GM21717 (cell line): ENCODE data around the gene AKR1C2.
"Not testable (repeated sequence)": the region's sequence is repeated elsewhere in the genome, so short reads cannot be mapped to it uniquely, and the experiment has no call there.

Source experiments
- ATAC-seq: cut with Tn5 transposase; IDR thresholded peaks from one replicate; pipeline ENCODE4 v1.9.1; 2021; ENCODE audit warnings: mild to moderate bottlenecking, moderate library complexity; ENCODE audit not compliant: unreplicated experiment

The AKR1C2 gene

DNA sequence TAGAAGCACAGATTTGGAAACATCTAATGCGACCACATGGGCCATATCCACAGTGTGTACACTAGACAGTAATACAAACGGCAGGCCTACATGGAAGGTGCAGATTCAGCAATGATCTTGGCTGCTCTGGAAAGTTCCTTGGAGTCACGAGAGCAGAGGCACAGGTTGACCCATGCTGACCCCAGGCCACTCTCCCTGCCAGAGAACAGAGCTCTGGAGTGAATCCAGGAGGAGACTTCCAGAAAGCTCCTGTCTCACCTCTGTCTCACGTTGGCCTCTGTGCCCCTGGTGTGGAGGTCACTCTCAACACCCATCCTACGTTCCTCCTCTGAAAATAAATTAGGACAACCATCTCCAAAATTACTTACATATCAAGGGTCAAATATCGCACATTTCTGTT is 12.2 kb downstream of the AKR1C2 start:
- ATAC-seq, result not testable (repeated sequence)

- no peak for ATAC-seq
Measured at GRCh38 chr10:4990217-4990616, 13.4 kb downstream of the AKR1C2 start.

- not testable (repeated sequence) for ATAC-seq
Measured at GRCh38 chr10:4988000-4988641, 15.5 kb downstream of the AKR1C2 start.

DNA sequence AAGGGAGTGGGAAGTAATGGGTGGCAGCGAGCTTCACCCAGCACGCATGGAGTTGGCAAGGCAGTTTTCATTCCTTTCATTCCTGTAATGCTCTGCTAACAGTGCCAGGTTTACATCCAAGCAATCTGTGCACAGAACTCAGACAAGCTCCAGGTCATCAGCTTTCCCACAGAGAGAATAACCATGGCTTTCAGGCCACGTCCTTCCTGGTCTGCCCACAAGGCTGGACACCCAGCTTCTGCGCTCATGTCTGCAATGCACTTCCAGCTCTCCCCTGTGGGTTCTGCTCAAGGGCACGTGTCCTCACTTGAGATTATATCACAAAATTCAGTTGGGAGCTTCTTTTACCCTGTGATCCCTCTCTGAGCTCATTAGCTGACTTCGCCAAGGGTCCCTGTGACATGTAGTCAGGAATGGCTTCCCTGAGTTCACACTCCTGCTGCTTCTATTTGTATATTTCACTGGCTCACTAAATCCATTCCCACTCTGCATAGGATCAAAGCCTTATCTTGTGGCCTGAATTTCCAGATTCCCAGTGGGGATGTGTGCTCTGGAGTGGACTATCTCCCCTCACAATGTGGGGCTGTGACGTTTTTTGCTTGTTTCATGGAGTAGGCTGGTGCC is 18.6 kb downstream of the AKR1C2 start:
- ATAC-seq, result no peak

- ATAC-seq, result no peak
Measured at GRCh38 chr10:4984223-4984622, 19.4 kb downstream of the AKR1C2 start.

- no peak for ATAC-seq
Measured at GRCh38 chr10:4983615-4984216, 19.9 kb downstream of the AKR1C2 start.

DNA sequence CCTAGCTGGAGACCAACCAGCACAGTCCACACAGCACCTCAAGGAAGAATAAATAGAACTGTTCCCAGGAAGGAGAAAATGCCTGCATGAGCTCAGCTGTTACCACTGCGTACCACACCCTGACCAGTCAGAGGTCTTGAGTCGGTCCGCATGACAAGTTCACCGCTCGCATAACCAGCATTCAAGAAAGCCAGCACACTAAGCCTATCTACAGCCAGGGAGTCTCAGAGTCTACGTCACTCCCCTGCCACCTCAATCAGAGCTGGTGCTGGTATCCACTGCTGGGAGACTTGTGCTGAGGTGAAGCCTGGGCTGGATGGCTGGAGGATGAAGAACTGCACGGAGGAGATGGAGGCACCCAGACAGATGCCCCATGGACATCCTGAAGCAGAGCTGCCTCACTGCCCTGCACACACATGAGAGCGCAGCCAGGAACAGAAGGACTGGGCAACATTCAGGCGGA is 20.9 kb downstream of the AKR1C2 start:
- ATAC-seq, result no peak

DNA sequence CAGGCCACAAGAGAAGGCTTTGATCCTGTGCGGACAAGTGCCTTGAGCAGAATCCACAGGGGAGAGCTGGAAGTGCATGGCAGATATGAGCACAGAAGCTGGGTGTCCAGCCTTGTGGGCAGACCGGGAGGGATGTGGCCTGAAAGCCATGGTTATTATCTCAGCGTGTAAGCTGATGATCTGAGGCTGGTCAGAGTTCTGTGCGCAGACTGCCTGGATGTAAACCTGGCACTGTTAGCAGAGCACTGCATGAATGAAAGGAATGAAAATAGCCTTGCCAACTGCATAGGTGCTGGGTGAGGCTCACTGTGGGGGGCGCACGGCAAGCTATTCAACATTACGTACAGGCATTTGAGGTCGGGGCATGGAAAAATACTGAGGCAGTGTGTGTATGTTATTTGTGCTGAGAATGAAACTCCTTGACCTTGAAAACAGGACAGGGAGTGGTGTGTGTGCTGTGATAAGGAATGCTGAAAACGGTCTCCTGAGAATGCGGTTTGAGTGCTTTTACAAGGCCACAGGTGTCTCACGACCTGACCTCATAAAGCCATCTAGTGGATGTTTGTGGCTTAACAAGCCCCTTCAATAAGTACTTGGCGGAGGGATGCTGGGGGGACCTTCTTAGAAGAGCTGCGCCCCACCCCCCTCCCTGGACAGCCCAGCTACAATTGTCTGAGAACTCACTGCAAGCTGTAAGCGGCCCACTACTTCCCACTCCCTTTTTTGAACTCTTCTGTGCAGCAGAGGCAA is 21.8 kb downstream of the AKR1C2 start:
- ATAC-seq, result no peak

GRCh38 chr10:4980793-4981192 is 22.9 kb downstream of the AKR1C2 start:
- no peak for ATAC-seq

GRCh38 chr10:4978870-4979269 is 24.8 kb downstream of the AKR1C2 start:
- no peak for ATAC-seq

GRCh38 chr10:4977025-4977424 is 26.6 kb downstream of the AKR1C2 start:
- ATAC-seq, result no peak

DNA sequence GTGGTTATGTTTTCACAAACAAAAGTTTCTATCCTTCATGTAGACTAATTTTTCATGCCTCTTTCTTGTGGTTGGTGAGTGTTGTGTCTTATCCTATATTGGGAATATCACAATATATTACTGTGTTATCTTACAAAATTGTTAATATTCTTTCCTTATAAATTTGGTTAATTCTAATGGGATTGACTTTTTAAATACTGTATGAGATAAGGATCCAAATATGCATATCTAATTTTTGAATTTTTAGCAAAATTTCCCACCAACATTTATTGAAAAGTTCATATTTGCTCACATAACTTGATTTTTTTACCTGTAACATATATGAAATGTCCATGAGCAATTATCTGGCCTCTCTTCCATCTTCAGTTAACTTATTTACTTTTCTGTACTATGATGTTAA is 29.3 kb downstream of the AKR1C2 start:
- not testable (repeated sequence) for ATAC-seq

GRCh38 chr10:4973294-4973693 is 30.4 kb downstream of the AKR1C2 start:
- not testable (repeated sequence) for ATAC-seq

- not testable (repeated sequence) for ATAC-seq
Measured at GRCh38 chr10:4972369-4973142, 31.1 kb downstream of the AKR1C2 start.

DNA sequence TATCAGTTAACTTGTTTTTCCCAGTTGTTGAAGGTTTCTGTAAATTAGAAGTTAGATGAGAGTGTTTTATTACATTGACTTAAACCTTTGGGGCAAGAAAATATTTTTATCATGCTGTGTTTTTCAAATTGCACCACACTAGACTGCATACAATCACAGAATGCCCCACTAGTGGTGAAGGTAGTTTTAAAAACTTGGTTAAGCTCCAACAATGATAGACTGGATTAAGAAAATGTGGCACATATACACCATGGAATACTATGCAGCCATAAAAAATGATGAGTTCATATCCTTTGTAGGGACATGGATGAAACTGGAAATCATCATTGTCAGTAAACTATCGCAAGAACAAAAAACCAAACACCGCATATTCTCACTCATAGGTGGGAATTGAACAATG is 33.3 kb downstream of the AKR1C2 start:
- not testable (repeated sequence) for ATAC-seq

GRCh38 chr10:4969289-4969688 is 34.4 kb downstream of the AKR1C2 start:
- not testable (repeated sequence) for ATAC-seq

GRCh38 chr10:4967189-4967588 is 36.5 kb downstream of the AKR1C2 start:
- ATAC-seq, result not testable (repeated sequence)

DNA sequence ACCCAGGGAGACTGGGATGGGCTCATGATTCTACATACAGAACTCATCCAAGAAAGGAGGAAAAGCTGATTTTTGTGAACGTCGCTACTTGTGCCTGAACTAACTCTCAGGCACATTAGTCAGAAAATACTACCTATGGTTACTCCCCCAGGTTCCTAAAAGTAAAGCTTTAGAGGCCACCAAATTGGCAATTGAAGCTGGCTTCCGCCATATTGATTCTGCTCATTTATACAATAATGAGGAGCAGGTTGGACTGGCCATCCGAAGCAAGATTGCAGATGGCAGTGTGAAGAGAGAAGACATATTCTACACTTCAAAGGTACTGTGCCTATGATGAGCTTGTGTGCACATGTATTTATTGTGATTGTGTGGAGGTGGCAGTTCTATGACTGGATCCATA is 37.9 kb downstream of the AKR1C2 start:
- ATAC-seq, result not testable (repeated sequence)

- ATAC-seq, result not testable (repeated sequence)
Measured at GRCh38 chr10:4963815-4964154, 39.9 kb downstream of the AKR1C2 start.

GRCh38 chr10:4962876-4963814 is 40.5 kb downstream of the AKR1C2 start, which contains the start of gene AKR1C1:
TSS of gene AKR1C1 (plus strand) at chr10:4963415. CDS start at chr10:4963445, 30 bp downstream.
- ATAC-seq, result not testable (repeated sequence)
